ENCODE data around the gene SURF6. TPM values are rescaled to one million over a fixed set of nuclear protein-coding genes. Genes with fewer than 3 reads are reported as not detected.
A peak's percentile ranks its signal among the peaks of the same experiment; 100 is the strongest.

SURF6 gene
- total RNA-seq, 4 donors from 2014 or later: 22.5 to 36.3 (median 25.8) TPM

DNA sequence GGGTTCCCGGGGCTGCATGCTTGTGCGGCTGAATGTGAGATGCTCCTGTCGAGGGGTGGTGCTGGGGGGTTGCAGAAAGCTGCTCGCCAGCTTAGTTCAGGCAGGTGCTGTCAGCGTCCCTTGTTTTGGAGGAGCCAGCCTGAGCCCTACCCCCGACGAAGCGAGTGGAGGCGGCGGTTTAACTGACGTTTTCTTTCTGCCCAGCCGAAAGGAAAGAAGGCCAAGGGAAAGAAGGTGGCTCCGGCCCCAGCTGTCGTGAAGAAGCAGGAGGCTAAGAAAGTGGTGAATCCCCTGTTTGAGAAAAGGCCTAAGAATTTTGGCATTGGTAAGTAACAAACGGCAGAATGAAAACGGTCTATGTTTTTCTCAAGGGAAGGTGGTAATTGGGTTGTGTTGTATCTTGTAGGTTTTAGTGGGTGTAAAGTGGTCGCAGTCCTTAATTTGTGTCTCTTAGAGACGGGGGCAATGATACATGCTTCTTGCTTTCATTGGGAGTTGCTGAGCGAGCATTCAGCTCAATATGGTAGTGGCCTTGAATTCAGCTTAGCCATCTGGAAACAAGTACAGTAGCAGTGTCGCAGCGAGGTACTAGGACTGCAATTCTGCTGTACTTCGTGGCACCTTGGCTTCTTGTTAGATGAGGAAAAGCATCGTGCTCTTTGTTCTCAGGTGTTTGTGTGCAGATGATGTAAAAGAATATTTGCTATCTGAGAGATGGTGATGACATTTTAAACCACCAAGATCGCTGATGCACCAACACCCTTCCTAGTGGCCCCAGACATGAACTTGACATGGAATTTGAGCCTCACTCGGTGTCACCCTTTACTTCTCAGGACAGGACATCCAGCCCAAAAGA lies 13.0 kb upstream of the SURF6 start:
- Histone ChIP-seq H3K27ac (peak overlapping the region; percentile 73 to 96 (median 92)), H3K27me3 (no peaks in the 10 kb centered on the region), H3K9me3 (no peaks in the 10 kb centered on the region), H3K36me3 (peaks cover 0 to 73% of the 10 kb centered on the region in 2 donors), H3K4me3 (peak overlapping the region; percentile 80 to 91), H3K4me1 (peaks cover 0 to 42% (median 19%) of the 10 kb centered on the region in 3 donors)
- TF ChIP-seq, protein P1, sequence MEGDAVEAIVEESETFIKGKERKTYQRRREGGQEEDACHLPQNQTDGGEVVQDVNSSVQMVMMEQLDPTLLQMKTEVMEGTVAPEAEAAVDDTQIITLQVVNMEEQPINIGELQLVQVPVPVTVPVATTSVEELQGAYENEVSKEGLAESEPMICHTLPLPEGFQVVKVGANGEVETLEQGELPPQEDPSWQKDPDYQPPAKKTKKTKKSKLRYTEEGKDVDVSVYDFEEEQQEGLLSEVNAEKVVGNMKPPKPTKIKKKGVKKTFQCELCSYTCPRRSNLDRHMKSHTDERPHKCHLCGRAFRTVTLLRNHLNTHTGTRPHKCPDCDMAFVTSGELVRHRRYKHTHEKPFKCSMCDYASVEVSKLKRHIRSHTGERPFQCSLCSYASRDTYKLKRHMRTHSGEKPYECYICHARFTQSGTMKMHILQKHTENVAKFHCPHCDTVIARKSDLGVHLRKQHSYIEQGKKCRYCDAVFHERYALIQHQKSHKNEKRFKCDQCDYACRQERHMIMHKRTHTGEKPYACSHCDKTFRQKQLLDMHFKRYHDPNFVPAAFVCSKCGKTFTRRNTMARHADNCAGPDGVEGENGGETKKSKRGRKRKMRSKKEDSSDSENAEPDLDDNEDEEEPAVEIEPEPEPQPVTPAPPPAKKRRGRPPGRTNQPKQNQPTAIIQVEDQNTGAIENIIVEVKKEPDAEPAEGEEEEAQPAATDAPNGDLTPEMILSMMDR (IDR thresholded peaks at IDR 0.05): no peak
- TF ChIP-seq POLR2AphosphoS5 (IDR thresholded peaks at IDR 0.05) (no peak), POLR2A (IDR thresholded peaks at IDR 0.05) (no peak), EP300 (IDR thresholded peaks at IDR 0.05) (no peak)
- no peak for ATAC-seq
- 21 to 23% methylated on average over 5 to 9 of the region's 25 CpGs for WGBS, 2 donors (ENCODE audit: low coverage in 1 of 2)

DNA sequence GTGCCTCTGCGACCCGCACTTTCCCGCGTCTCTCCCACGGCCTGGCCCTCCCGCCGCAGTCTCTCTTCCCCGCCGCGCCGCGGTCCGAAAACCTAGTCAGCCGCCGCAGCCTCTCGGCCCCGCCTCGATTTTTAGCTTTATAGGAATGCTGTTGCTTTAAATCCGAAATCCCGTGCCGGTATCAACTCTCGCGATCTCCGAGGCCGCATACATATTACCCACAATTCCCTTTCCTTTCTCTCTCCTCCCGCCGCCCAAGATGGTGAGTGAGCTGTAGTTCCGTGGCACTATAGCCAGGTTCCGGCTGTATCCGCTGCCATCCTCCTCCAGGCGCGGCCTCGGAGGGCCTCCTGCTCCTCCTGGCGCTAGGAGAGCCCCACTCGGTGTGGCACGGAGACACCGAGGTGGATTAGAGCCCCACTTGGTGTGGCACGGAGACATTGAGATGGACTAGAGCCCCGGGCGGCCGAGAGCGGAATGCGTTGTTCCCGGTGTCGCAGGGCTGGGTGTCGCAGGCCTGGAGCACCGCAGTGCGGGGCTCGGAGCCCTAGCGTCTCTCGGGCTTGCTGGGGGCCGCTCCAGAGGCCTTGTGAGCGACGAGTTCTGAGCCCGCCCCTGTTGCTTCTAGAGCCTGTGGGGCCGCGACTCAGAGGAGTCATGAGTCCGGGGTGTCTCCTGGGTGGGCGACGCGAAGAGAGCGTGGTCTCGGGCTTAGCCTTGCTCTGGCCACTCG lies 12.2 kb upstream of the SURF6 start, which contains the start of the genes MED22 and RPL7A:
Gene MED22, minus strand, starts transcription at position 147 of the 733 bp plus-strand sequence. CDS start 1,469 bp downstream, outside the sequence.
Gene RPL7A, plus strand, starts transcription at position 234 of the 733 bp plus-strand sequence. Its CDS starts 26 bp downstream, at position 260.
- TF ChIP-seq, protein P1 (IDR thresholded peaks at IDR 0.05): peak in 2 of 4 experiments; percentile 9 to 23
- TF ChIP-seq POLR2A (IDR thresholded peaks at IDR 0.05): peak; percentile 75 to 83
- TF ChIP-seq EP300 (IDR thresholded peaks at IDR 0.05): no peak
- peak; percentile 96 for TF ChIP-seq POLR2AphosphoS5 (IDR thresholded peaks at IDR 0.05)
- H3K9me3 ChIP-seq: no peaks in the 10 kb centered on the region
- peaks cover 0 to 42% (median 19%) of the 10 kb centered on the region in 3 donors for H3K4me1 ChIP-seq
- WGBS, 2 donors (ENCODE audit: low coverage in 1 of 2): 0% methylated on average over 19 to 23 of the region's 64 CpGs
- H3K36me3 ChIP-seq: peaks cover 0 to 73% of the 10 kb centered on the region in 2 donors
- no peaks in the 10 kb centered on the region for H3K27me3 ChIP-seq
- H3K27ac ChIP-seq: peak within 1 kb of the TSS; percentile 73 to 96 (median 92)
- ATAC-seq: peak; percentile 91
- peak within 1 kb of the TSS; percentile 80 to 91 for H3K4me3 ChIP-seq

GRCh38 chr9:133347515-133347984 lies 11.6 kb upstream of the SURF6 start:
- no peak for TF ChIP-seq POLR2A (IDR thresholded peaks at IDR 0.05)
- TF ChIP-seq POLR2AphosphoS5 (IDR thresholded peaks at IDR 0.05): no peak
- TF ChIP-seq EP300 (IDR thresholded peaks at IDR 0.05): no peak
- TF ChIP-seq, protein P1 (IDR thresholded peaks at IDR 0.05): peak in 1 of 4 experiments; percentile 31
- peak; percentile 75 for ATAC-seq
- Histone ChIP-seq H3K36me3 (peaks cover 0 to 73% of the 10 kb centered on the region in 2 donors), H3K9me3 (no peaks in the 10 kb centered on the region), H3K4me3 (peak overlapping the region; percentile 80 to 91), H3K4me1 (peaks cover 0 to 42% (median 19%) of the 10 kb centered on the region in 3 donors), H3K27me3 (no peaks in the 10 kb centered on the region), H3K27ac (peak overlapping the region; percentile 73 to 96 (median 92))
- WGBS, 2 donors (ENCODE audit: low coverage in 1 of 2): 1% methylated on average over 26 of the region's 41 CpGs; no CpG with 5 or more reads in 1 of the 2 donors

- 59 to 60% methylated on average over 4 to 5 of the region's 15 CpGs for WGBS, 2 donors (ENCODE audit: low coverage in 1 of 2)
- H3K9me3 ChIP-seq: no peaks in the 10 kb centered on the region
Measured at GRCh38 chr9:133346021-133346785, 10.2 kb upstream of the SURF6 start.

More at GRCh38 chr9:133346021-133346785, 10.2 kb upstream of the SURF6 start:
- Histone ChIP-seq H3K27me3 (no peaks in the 10 kb centered on the region), H3K27ac (peak overlapping the region in 3 of 4 donors; percentile 90 to 96 (median 93)), H3K36me3 (peaks cover 0 to 73% of the 10 kb centered on the region in 2 donors), H3K4me3 (peak overlapping the region; percentile 80 to 91), H3K4me1 (peaks cover 0 to 42% (median 19%) of the 10 kb centered on the region in 3 donors)
- no peak for TF ChIP-seq POLR2AphosphoS5 (IDR thresholded peaks at IDR 0.05)
- TF ChIP-seq, protein P1 (IDR thresholded peaks at IDR 0.05): no peak
- no peak for ATAC-seq
